HL-60 (cell line): Measurements from ENCODE around the gene TMPRSS3.

Experiments used
- DNase-seq, 2 experiments: peaks; one replicate each; pipeline ENCODE4 v3.0.0-alpha.2; 2010 to 2020; ENCODE audit warnings: low read depth in 1 of 2, low spot score in 1 of 2
- H3K27ac ChIP-seq: fragments of 250-450 bp; sonication (Bioruptor Pico); replicated peaks from 2 replicates; pipeline ENCODE4 v1.5.1; 2020; ENCODE audit warnings: mild to moderate bottlenecking, moderate library complexity
- H3K27me3 ChIP-seq: fragments of 250-450 bp; sonication (Bioruptor Pico); 2 replicates; pipeline ENCODE4 v1.5.1; 2021; ENCODE audit warnings: mild to moderate bottlenecking, moderate library complexity; ENCODE audit not compliant: insufficient read depth, poor library complexity, severe bottlenecking
- H3K4me3 ChIP-seq: replicated peaks from 2 replicates; pipeline ENCODE4 v1.5.1; 2011; ENCODE audit warnings: mild to moderate bottlenecking, control low read depth, low read length; ENCODE audit not compliant: insufficient read depth
- GABPA ChIP-seq: IDR thresholded peaks from 2 replicates; pipeline ENCODE4 v1.6.1; 2012; ENCODE audit warnings: low read depth
- POLR2AphosphoS5 ChIP-seq: IDR thresholded peaks from 2 replicates; pipeline ENCODE4 v1.6.1; 2012; ENCODE audit warnings: low read depth
- SPI1 ChIP-seq: IDR thresholded peaks from 2 replicates; pipeline ENCODE4 v1.6.1; 2012; ENCODE audit warnings: low read depth, mild to moderate bottlenecking, borderline replicate concordance
- TF ChIP-seq, protein P1 (sequence below): IDR thresholded peaks from one replicate; pipeline ENCODE4 v1.5.1; 2011; ENCODE audit warnings: low read length, control low read depth, inconsistent platforms; ENCODE audit not compliant: insufficient read depth
- TF ChIP-seq, protein P2 (sequence below): IDR thresholded peaks from 2 replicates; pipeline ENCODE4 v1.6.1; 2012; ENCODE audit warnings: low read depth; ENCODE audit not compliant: insufficient replicate concordance

TMPRSS3 gene

DNA sequence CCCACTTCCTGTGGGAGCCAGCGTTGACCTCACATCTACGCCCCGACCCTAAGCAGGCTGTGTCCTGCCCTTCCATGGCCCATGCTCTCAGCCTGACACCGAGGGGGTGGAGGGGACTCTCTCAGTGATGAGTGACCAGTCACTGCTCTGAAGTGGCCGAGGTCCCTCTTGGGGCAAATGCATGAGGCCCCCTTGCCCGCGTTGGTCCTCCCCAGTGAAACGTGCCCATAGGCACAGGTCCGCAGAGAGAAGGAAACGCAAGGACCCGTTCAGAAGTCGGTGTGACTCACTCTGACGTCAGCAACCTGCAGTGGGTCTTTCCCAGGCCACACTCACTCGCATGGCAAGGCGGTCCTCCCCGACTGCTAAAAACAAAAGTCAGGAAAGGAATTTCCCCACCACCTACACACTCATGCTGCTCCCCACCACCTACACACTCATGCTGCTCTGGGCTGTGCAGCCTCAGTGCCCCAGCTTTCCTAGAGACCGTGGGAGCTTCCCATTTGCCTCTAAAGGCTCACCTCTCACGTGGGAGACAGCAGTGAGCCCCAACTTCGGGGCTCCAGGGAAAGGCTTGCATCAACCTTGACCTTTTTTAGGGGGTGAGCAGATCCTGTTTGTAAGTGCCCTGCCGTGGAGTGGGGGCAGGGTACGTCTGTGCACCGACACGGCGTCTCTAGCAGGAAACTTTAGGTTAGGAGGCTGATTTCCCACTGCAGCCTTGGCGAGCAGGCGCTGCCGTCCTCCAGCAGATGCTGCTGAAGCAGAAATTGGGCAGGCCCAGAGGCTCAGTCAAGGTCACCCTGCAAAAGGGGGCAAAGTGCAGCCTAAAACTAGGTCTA, 19.3 kb upstream of the TMPRSS3 start:
- Histone ChIP-seq H3K4me3 (no peak overlapping the region), H3K27ac (no peak overlapping the region), H3K27me3 (no peaks in the 10 kb centered on the region)
- TF ChIP-seq, protein P1, sequence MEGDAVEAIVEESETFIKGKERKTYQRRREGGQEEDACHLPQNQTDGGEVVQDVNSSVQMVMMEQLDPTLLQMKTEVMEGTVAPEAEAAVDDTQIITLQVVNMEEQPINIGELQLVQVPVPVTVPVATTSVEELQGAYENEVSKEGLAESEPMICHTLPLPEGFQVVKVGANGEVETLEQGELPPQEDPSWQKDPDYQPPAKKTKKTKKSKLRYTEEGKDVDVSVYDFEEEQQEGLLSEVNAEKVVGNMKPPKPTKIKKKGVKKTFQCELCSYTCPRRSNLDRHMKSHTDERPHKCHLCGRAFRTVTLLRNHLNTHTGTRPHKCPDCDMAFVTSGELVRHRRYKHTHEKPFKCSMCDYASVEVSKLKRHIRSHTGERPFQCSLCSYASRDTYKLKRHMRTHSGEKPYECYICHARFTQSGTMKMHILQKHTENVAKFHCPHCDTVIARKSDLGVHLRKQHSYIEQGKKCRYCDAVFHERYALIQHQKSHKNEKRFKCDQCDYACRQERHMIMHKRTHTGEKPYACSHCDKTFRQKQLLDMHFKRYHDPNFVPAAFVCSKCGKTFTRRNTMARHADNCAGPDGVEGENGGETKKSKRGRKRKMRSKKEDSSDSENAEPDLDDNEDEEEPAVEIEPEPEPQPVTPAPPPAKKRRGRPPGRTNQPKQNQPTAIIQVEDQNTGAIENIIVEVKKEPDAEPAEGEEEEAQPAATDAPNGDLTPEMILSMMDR, result no peak
- no peak for TF ChIP-seq POLR2AphosphoS5
- TF ChIP-seq, protein P2, sequence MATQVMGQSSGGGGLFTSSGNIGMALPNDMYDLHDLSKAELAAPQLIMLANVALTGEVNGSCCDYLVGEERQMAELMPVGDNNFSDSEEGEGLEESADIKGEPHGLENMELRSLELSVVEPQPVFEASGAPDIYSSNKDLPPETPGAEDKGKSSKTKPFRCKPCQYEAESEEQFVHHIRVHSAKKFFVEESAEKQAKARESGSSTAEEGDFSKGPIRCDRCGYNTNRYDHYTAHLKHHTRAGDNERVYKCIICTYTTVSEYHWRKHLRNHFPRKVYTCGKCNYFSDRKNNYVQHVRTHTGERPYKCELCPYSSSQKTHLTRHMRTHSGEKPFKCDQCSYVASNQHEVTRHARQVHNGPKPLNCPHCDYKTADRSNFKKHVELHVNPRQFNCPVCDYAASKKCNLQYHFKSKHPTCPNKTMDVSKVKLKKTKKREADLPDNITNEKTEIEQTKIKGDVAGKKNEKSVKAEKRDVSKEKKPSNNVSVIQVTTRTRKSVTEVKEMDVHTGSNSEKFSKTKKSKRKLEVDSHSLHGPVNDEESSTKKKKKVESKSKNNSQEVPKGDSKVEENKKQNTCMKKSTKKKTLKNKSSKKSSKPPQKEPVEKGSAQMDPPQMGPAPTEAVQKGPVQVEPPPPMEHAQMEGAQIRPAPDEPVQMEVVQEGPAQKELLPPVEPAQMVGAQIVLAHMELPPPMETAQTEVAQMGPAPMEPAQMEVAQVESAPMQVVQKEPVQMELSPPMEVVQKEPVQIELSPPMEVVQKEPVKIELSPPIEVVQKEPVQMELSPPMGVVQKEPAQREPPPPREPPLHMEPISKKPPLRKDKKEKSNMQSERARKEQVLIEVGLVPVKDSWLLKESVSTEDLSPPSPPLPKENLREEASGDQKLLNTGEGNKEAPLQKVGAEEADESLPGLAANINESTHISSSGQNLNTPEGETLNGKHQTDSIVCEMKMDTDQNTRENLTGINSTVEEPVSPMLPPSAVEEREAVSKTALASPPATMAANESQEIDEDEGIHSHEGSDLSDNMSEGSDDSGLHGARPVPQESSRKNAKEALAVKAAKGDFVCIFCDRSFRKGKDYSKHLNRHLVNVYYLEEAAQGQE, result no peak
- no peak for TF ChIP-seq SPI1
- TF ChIP-seq GABPA, result no peak
- no peak for DNase-seq

DNA sequence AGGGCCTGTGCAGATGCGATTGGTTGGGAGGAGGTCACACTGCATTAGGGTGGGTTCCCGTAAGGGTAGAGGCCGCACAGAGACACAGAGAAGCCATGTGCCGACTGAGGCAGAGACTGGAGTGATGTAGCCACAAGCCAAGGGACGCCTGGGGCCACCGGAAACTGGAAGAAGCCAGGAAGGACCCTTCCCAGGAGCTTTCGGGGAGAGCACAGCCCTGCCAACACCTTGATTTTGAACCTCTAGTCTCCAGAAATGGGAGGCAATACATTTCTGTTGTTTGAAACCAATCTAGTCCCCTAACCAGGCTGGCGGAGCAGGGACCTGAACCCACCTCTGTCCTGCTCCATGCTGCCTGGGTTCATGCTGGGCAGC, 18.7 kb upstream of the TMPRSS3 start:
- no peak for TF ChIP-seq SPI1
- no peak for TF ChIP-seq GABPA
- TF ChIP-seq POLR2AphosphoS5, result no peak
- TF ChIP-seq, protein P2, result no peak
- TF ChIP-seq, protein P1, result no peak
- H3K4me3 ChIP-seq, result no peak overlapping the region
- H3K27ac ChIP-seq, result no peak overlapping the region
- no peak for DNase-seq
- no peaks in the 10 kb centered on the region for H3K27me3 ChIP-seq

DNA sequence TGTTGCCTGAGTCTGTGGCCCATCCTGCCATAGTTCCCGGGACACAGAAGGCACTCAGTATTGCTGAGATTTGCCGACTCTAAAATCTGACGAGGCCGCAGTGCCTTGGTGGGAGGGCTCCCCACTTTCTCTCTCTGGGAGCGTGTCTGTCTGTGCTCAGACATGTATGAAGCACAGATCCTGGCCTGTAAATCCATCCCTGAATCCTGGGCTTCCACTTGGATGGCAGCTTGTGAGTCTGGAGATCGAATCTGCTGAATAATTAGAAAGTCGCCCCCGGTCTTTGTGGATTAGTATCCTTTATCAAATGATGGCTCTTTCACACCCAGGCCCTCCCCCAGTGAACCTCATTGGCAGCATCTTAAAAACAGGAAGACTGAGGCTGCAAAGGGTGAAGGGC, 18.2 kb upstream of the TMPRSS3 start:
- Histone ChIP-seq H3K4me3 (no peak overlapping the region), H3K27ac (no peak overlapping the region), H3K27me3 (no peaks in the 10 kb centered on the region)
- DNase-seq, result no peak
- TF ChIP-seq, protein P2, result no peak
- TF ChIP-seq SPI1 (no peak), GABPA (no peak), POLR2AphosphoS5 (no peak)
- TF ChIP-seq, protein P1, result no peak
